ENCODE results near the gene NFATC1.

Gene NFATC1

GRCh38 chr18:79459946-79460480 lies 64.3 kb downstream of the NFATC1 start:
- DNase-seq: no peak

- no peak for DNase-seq
Observed at GRCh38 chr18:79460481-79461300, 65.0 kb downstream of the NFATC1 start.

- no peak for DNase-seq
Observed at GRCh38 chr18:79461627-79462026, 65.9 kb downstream of the NFATC1 start.

- DNase-seq: no peak
Observed at GRCh38 chr18:79463424-79463960, 67.8 kb downstream of the NFATC1 start.

- no peak for DNase-seq
Observed at GRCh38 chr18:79465392-79465991, 69.8 kb downstream of the NFATC1 start.

- no peak for DNase-seq
Observed at GRCh38 chr18:79466591-79466990, 70.9 kb downstream of the NFATC1 start.

- no peak for DNase-seq
Observed at GRCh38 chr18:79467126-79467525, 71.4 kb downstream of the NFATC1 start.

GRCh38 chr18:79468119-79468789 lies 72.5 kb downstream of the NFATC1 start:
- DNase-seq: no peak

- DNase-seq: no peak
Observed at GRCh38 chr18:79469309-79469708, 73.6 kb downstream of the NFATC1 start.

GRCh38 chr18:79469751-79470505 lies 74.2 kb downstream of the NFATC1 start:
- no peak for DNase-seq

- no peak for DNase-seq
Observed at GRCh38 chr18:79470547-79470946, 74.8 kb downstream of the NFATC1 start.

- DNase-seq: no peak
Observed at GRCh38 chr18:79471046-79471445, 75.3 kb downstream of the NFATC1 start.

- no peak for DNase-seq
Observed at GRCh38 chr18:79471597-79471996, 75.9 kb downstream of the NFATC1 start.

GRCh38 chr18:79472176-79472575 lies 76.4 kb downstream of the NFATC1 start:
- no peak for DNase-seq

GRCh38 chr18:79472946-79473345 lies 77.2 kb downstream of the NFATC1 start:
- DNase-seq: no peak

- DNase-seq: no peak
Observed at GRCh38 chr18:79476031-79476917, 80.5 kb downstream of the NFATC1 start.

GRCh38 chr18:79476918-79477571 lies 81.3 kb downstream of the NFATC1 start:
- no peak for DNase-seq

GRCh38 chr18:79477711-79478483 lies 82.2 kb downstream of the NFATC1 start:
- no peak for DNase-seq

- no peak for DNase-seq
Observed at GRCh38 chr18:79478484-79479115, 82.9 kb downstream of the NFATC1 start.
